ENCODE data around the gene CLEC19A.
"Not testable (repeated sequence)": the region's sequence is repeated elsewhere in the genome, so short reads cannot be mapped to it uniquely, and the experiment has no call there.

The CLEC19A gene

DNA sequence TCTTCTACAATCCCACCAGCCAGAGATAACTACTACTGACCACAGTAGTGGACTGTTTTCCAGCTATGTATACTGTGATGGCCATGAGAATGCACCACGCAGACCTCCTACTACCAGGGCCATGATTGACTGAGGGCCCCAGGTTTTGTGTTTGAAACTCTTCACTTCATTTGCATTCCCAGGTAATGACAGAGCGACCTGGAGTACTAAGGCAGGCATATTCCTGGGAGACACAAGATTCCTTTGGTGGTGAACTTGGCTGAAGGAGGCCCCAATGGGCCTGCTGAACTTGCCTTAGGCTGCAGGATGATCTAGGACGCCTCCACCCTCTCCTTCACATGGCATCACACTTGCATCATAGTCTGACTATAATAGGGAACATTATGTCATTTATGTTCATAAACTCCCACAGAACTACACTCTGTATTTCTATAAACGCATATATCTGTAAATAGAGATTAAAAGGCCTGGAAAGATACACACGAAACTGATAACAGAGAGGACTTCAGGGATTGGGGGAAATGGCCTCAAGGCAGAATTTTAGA, 30.4 kb downstream of the CLEC19A start:
- no peak for DNase-seq (ENCODE audit: low read depth)
- no peak overlapping the region for H3K4me3 ChIP-seq (ENCODE audit: low read depth, low read length)
- TF ChIP-seq, protein P1, sequence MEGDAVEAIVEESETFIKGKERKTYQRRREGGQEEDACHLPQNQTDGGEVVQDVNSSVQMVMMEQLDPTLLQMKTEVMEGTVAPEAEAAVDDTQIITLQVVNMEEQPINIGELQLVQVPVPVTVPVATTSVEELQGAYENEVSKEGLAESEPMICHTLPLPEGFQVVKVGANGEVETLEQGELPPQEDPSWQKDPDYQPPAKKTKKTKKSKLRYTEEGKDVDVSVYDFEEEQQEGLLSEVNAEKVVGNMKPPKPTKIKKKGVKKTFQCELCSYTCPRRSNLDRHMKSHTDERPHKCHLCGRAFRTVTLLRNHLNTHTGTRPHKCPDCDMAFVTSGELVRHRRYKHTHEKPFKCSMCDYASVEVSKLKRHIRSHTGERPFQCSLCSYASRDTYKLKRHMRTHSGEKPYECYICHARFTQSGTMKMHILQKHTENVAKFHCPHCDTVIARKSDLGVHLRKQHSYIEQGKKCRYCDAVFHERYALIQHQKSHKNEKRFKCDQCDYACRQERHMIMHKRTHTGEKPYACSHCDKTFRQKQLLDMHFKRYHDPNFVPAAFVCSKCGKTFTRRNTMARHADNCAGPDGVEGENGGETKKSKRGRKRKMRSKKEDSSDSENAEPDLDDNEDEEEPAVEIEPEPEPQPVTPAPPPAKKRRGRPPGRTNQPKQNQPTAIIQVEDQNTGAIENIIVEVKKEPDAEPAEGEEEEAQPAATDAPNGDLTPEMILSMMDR (conservative IDR thresholded peaks at IDR 0.05; ENCODE audit: low read depth, low read length) = no peak

DNA sequence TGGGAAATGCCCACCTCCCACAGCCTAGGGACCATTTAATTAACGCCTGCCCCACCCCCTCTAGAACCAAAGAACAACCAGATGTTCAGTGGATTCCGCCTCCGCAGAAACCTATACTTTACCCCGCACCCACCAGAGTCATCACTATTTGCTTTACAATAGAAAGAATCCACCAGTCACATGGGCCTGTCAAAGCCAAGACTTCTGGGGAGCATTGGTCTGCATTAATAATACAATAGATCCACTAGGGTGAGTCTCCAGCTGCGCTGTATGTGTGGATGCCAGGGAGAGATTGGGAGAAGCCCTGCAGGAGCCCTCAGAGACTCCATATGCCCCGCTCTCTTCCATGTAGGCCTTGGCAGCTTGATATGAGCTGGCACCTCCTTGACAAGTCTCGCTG, 31.3 kb downstream of the CLEC19A start:
- no peak overlapping the region for H3K4me3 ChIP-seq (ENCODE audit: low read depth, low read length)
- no peak for DNase-seq (ENCODE audit: low read depth)
- TF ChIP-seq, protein P1 (conservative IDR thresholded peaks at IDR 0.05; ENCODE audit: low read depth, low read length) = no peak

DNA sequence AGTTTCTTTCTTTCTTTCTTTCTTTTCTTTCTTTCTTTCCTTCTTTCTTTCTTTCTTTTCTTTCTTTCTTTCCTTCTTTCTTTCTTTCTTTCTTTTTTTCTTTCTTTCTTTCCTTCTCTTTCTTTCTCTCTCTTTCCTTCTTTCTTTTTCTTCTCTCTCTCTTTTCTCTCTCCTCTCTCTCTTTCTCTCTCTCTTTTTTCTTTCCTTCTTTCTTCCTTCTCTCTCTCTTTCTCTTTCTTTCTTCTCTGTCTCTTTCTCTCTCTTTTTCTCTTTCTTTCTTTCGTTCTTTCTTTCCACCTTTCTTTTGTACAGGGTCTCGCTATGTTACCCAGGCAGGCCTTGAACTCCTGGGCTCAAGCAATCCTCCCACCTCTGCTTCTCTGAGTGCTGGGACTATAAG, 35.7 kb downstream of the CLEC19A start:
- DNase-seq (ENCODE audit: low read depth) = not testable (repeated sequence)

DNA sequence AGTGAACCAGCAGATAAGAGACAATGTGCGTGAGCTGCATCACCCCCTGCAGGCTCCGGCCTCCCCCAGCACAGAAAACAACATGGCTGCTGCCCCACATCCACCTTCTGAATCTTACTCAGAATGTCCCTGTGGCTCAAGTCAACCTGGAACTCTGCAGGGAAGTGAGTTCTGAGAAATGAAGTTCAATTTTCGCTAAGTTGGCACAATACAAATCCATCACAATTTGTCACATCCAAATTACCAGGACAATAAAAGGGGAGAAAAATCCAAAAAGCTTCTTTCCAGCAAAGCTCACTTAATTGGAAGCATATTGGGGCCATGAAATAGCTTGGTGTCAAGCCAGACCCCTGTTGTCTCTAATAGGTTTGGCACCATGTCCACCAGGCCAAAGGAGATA, 38.1 kb downstream of the CLEC19A start:
- TF ChIP-seq, protein P1 (conservative IDR thresholded peaks at IDR 0.05; ENCODE audit: low read depth, low read length) = no peak
- no peak for DNase-seq (ENCODE audit: low read depth)
- H3K4me3 ChIP-seq (ENCODE audit: low read depth, low read length) = no peak overlapping the region

More for the DNA sequence above, 35.7 kb downstream of the CLEC19A start:
- H3K4me3 ChIP-seq (ENCODE audit: low read depth, low read length) = not testable (repeated sequence)

DNA sequence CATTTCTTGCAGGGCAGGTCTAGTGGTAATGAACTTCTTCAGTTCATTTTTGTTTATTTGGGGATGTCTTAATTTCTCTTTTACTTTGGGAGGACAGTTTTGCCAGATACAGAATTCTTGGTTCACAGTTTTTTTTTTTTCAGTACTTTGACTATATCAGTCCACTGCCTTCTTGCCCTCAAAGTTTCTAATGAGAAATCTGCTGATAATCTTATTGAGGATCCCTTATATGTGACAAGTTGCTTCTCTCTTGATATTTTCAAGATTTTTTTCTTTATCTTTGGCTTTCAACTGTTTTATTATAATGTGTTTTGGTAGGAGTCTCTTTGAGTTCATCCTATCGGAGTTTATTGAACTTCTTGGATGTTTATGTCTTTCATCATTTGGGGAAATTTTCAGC, 42.8 kb downstream of the CLEC19A start:
- TF ChIP-seq, protein P1 (conservative IDR thresholded peaks at IDR 0.05; ENCODE audit: low read depth, low read length) = no peak
- DNase-seq (ENCODE audit: low read depth) = no peak
- H3K4me3 ChIP-seq (ENCODE audit: low read depth, low read length) = no peak overlapping the region

DNA sequence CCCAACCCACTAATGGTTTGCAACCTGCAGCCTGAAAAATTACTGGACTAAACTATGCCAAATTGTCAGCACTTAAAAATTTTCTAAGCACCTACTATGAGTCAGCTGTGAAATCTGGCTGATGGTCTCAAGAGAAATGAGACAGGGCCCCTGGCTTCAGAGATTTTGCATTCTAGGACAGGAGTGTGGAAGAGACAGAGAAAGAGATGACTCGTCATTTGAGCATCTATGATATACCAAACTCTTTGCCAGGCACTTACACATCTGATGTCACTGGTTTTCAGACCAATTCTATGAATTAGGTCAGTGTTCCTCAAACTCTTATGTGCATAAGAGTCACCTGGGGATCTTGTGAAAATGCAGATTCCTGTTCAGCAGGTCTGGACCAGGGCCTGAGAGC, 44.4 kb downstream of the CLEC19A start:
- no peak overlapping the region for H3K4me3 ChIP-seq (ENCODE audit: low read depth, low read length)
- DNase-seq (ENCODE audit: low read depth) = no peak
- TF ChIP-seq, protein P1 (conservative IDR thresholded peaks at IDR 0.05; ENCODE audit: low read depth, low read length) = no peak

DNA sequence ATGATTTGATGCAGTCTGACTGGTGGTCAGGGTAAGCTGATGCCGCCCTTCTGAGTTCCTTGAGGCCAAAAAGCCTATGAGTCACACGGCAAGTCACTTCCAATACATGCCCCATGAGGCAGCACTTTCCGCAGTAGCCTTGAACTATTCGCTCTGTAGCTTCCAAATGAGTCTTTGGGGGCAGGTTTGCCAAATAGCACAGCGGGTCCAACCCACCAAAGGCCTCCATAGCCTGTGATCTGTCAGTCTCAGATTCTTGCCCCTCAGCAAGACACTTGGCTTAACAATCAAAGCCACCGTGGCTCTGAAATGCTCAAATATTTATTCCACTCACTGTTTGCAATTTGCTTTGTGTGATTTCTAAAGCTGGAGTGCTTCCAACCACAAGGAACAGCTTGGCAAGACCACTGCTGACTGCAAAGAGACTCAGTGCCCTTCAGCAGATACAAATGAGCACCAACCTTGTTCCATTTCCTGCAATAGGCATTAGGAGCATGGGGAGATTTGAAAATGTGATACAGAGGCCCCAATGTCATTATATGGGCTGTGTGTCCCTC, 45.4 kb downstream of the CLEC19A start:
- H3K4me3 ChIP-seq (ENCODE audit: low read depth, low read length) = no peak overlapping the region
- no peak for DNase-seq (ENCODE audit: low read depth)

More for the DNA sequence above, 45.4 kb downstream of the CLEC19A start:
- TF ChIP-seq, protein P1 (conservative IDR thresholded peaks at IDR 0.05; ENCODE audit: low read depth, low read length) = no peak
